GM18907 (cell line): ENCODE data around the gene RC3H1.

Experiments
- ATAC-seq: cut with Tn5 transposase; IDR thresholded peaks from one replicate; pipeline ENCODE4 v1.9.1; 2021; ENCODE audit warnings: mild to moderate bottlenecking, moderate library complexity; ENCODE audit not compliant: unreplicated experiment

RC3H1 gene

DNA sequence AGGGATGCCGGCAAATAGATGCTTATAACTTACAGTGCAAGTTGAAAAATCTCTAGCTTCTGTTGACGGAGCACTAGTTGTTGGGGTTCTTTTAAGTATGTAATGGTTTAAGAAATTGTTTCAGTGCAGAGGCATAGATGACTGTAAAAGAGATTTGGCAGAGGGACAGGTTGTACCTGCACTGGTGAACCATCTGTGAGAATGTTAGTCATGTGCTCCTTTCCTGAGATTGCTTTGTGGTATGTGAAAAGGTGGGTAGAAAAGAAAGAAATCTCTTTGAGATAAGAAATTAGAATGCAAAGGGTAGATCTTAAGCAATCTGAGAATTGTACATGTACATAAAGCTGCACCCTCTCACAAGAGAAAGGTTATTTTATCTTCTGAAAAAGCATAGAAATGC lies 134.5 kb downstream of the RC3H1 start:
- ATAC-seq, result no peak

GRCh38 chr1:173886746-173887611 lies 135.2 kb downstream of the RC3H1 start:
- no peak for ATAC-seq

DNA sequence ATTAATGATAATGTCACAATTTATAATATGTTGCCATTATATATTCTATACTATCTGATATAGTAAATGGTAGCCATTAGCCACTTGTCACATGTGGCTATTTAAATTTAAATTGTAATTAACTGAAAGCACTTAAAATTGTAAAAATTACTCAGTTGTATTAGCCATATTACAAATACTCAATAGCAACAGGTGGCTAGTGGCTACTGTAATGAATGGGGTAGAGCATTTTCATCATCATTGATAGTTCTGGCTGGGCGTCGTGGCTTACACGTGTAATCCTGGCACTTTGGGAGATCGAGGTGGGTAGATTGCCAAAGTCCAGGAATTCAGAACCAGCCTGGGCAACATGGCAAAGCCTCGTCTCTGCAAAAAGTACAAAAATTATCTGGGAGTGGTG lies 137.5 kb downstream of the RC3H1 start:
- no peak for ATAC-seq
